Fibroblast of skin of scalp (primary cell): ENCODE measurements around the gene GNAZ.
A peak's percentile ranks its signal among the peaks of the same experiment; 100 is the strongest.
"Not testable (repeated sequence)": the region's sequence is repeated elsewhere in the genome, so short reads cannot be mapped to it uniquely, and the experiment has no call there.

Source experiments
- DNase-seq: peaks from one replicate; pipeline ENCODE4 v3.0.0-alpha.2; 2013

The GNAZ gene

GRCh38 chr22:23121000-23121421 is 50.7 kb downstream of the GNAZ start:
- no peak for DNase-seq

- DNase-seq, result no peak
Observed at GRCh38 chr22:23121424-23121823, 51.1 kb downstream of the GNAZ start.

- DNase-seq, result no peak
Observed at GRCh38 chr22:23122216-23122957, 52.1 kb downstream of the GNAZ start.

- DNase-seq, result no peak
Observed at GRCh38 chr22:23122992-23123803, 52.9 kb downstream of the GNAZ start.

- no peak for DNase-seq
Observed at GRCh38 chr22:23123804-23124254, 53.5 kb downstream of the GNAZ start.

- no peak for DNase-seq
Observed at GRCh38 chr22:23124611-23125511, 54.5 kb downstream of the GNAZ start.

GRCh38 chr22:23125512-23126103 is 55.3 kb downstream of the GNAZ start:
- no peak for DNase-seq

GRCh38 chr22:23126165-23127054 is 56.1 kb downstream of the GNAZ start:
- no peak for DNase-seq

- DNase-seq, result no peak
Observed at GRCh38 chr22:23127055-23127756, 56.9 kb downstream of the GNAZ start.

GRCh38 chr22:23127788-23128187 is 57.5 kb downstream of the GNAZ start:
- no peak for DNase-seq

- peak; percentile 81 for DNase-seq
Observed at GRCh38 chr22:23128269-23129108, 58.2 kb downstream of the GNAZ start.

GRCh38 chr22:23129149-23129548 is 58.8 kb downstream of the GNAZ start:
- no peak for DNase-seq

- no peak for DNase-seq
Observed at GRCh38 chr22:23130697-23131096, 60.4 kb downstream of the GNAZ start.

- DNase-seq, result no peak
Observed at GRCh38 chr22:23131931-23132330, 61.6 kb downstream of the GNAZ start.

- no peak for DNase-seq
Observed at GRCh38 chr22:23132376-23133091, 62.2 kb downstream of the GNAZ start.

GRCh38 chr22:23133922-23134321 is 63.6 kb downstream of the GNAZ start:
- DNase-seq, result no peak

GRCh38 chr22:23136991-23137390 is 66.7 kb downstream of the GNAZ start:
- not testable (repeated sequence) for DNase-seq

- DNase-seq, result no peak
Observed at GRCh38 chr22:23137468-23137867, 67.1 kb downstream of the GNAZ start.
